ENCODE data around the gene INTS2. TPM values are rescaled to one million over a fixed set of nuclear protein-coding genes. Genes with fewer than 3 reads are reported as not detected.
"Not testable (repeated sequence)": the region's sequence is repeated elsewhere in the genome, so short reads cannot be mapped to it uniquely, and the experiment has no call there.

The INTS2 gene
- polyA plus RNA-seq, 1 of the 3 experiments (the other 2 are of a cell fraction) = 6.7 TPM

GRCh38 chr17:61915162-61915561, 12.6 kb downstream of the INTS2 start:
- H3K9ac ChIP-seq; H3K9me3 ChIP-seq; H2AFZ ChIP-seq (ENCODE audit: low read depth); H3K27me3 ChIP-seq (ENCODE audit: insufficient read depth); H3K9me2 ChIP-seq; H4K20me1 ChIP-seq (ENCODE audit: insufficient read depth); H3K4me2 ChIP-seq; H3F3A ChIP-seq (replicated peaks; ENCODE audit: insufficient read depth); H3K4me1 ChIP-seq (ENCODE audit: control insufficient read depth in 1 of 2, insufficient read depth in 2 of 2, low read depth in 1 of 2, low read length in 1 of 2); DNase-seq; H3K27ac ChIP-seq (ENCODE audit: low read depth in 2 of 2, low read length in 1 of 2); H3K4me3 ChIP-seq (ENCODE audit: low read depth in 2 of 2, low read length in 1 of 2); CTCF ChIA-PET: not testable (repeated sequence)
- H3K36me3 ChIP-seq (replicated peaks in 1 of 2; ENCODE audit: control insufficient read depth in 1 of 2, insufficient read depth in 2 of 2, low read length in 1 of 2) = peaks cover 31 to 60% of the 10 kb centered on the region in 2 experiments
- H3K79me2 ChIP-seq (ENCODE audit: insufficient read depth) = peaks cover 15% of the 10 kb centered on the region
- POLR2A ChIA-PET = interaction anchor here (0.9 kb wide), 1 partner anchor 52 kb away, joined by 3 read pairs; the partner anchor contains the start of gene BRIP1
- 97% methylated on average over 15 of the region's 15 CpGs for WGBS (ENCODE audit: low lambda C conversion rate)

DNA sequence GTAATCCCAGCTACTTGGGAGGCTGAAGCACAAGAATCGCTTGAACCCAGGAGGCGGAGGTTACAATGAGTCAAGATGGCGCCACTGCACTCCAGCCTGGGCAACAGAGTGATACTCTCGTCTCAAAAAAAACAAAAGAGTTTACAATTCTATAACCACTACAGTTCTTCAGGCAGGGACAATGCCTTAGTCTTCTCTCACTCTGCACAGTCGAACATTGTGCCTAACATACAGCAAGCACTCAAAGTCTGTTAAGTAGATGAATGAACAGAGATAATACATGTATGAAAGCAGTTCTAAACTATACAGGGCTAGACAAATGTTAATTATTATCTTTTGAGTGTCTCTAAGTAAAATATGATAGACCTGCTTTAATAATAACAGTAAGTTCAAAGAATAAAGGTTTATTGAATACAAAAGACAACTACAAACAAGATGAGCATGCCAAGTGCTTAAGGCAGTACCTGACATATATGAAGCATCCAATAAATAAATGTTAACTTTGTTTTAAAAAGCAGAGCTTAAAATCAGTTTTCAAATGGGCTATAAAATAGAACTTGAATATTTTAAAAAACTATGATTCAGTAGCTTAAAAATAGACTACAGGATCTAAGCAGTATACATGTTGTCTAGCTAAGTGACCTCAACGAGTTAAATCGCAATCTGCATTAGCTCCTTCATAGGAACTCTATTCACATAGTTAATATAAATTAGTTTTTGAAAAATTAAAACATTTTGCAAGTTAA, 19.3 kb downstream of the INTS2 start:
- TF ChIP-seq YY1 (IDR thresholded peaks at IDR 0.05; ENCODE audit: low read depth) (no peak), ZBTB33 (IDR thresholded peaks at IDR 0.05; ENCODE audit: borderline replicate concordance, low read depth) (no peak), PBX3 (IDR thresholded peaks at IDR 0.05) (no peak), GATA2 (CRISPR knock-in tag; IDR thresholded peaks at IDR 0.05) (no peak), NRF1 (IDR thresholded peaks at IDR 0.05; ENCODE audit: low read depth, low read length) (no peak), FOXJ3 (CRISPR knock-in tag; IDR thresholded peaks at IDR 0.05) (no peak), FOSL2 (IDR thresholded peaks at IDR 0.05; ENCODE audit: borderline replicate concordance, low read depth) (no peak), RFX5 (IDR thresholded peaks at IDR 0.05; ENCODE audit: low read length) (no peak), ELF1 (IDR thresholded peaks at IDR 0.05) (no peak), MEF2A (IDR thresholded peaks at IDR 0.05; ENCODE audit: borderline replicate concordance, low read depth) (no peak), TAF1 (IDR thresholded peaks at IDR 0.05; ENCODE audit: borderline replicate concordance, low read depth, low read length) (no peak), EZH2phosphoT487 (IDR thresholded peaks at IDR 0.05; ENCODE audit: borderline replicate concordance, low read depth) (no peak), NFIC (IDR thresholded peaks at IDR 0.05; ENCODE audit: borderline replicate concordance) (no peak)
- TF ChIP-seq, protein P1, sequence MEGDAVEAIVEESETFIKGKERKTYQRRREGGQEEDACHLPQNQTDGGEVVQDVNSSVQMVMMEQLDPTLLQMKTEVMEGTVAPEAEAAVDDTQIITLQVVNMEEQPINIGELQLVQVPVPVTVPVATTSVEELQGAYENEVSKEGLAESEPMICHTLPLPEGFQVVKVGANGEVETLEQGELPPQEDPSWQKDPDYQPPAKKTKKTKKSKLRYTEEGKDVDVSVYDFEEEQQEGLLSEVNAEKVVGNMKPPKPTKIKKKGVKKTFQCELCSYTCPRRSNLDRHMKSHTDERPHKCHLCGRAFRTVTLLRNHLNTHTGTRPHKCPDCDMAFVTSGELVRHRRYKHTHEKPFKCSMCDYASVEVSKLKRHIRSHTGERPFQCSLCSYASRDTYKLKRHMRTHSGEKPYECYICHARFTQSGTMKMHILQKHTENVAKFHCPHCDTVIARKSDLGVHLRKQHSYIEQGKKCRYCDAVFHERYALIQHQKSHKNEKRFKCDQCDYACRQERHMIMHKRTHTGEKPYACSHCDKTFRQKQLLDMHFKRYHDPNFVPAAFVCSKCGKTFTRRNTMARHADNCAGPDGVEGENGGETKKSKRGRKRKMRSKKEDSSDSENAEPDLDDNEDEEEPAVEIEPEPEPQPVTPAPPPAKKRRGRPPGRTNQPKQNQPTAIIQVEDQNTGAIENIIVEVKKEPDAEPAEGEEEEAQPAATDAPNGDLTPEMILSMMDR (IDR thresholded peaks at IDR 0.05) = no peak
- no peak for DNase-seq
- 87% methylated on average over 7 of the region's 7 CpGs for WGBS (ENCODE audit: low lambda C conversion rate)

More for the DNA sequence above, 19.3 kb downstream of the INTS2 start:
- Histone ChIP-seq H3K79me2 (ENCODE audit: insufficient read depth) (no peaks in the 10 kb centered on the region; the same call in 1 of the 2 replicates), H3K9me2 (no peaks in the 10 kb centered on the region), H3K4me1 (ENCODE audit: control insufficient read depth in 1 of 2, insufficient read depth in 2 of 2, low read depth in 1 of 2, low read length in 1 of 2) (no peaks in the 10 kb centered on the region), H3K36me3 (replicated peaks in 1 of 2; ENCODE audit: control insufficient read depth in 1 of 2, insufficient read depth in 2 of 2, low read length in 1 of 2) (peaks cover 53 to 75% of the 10 kb centered on the region in 2 experiments), H3K27me3 (ENCODE audit: insufficient read depth) (no peaks in the 10 kb centered on the region), H3F3A (replicated peaks; ENCODE audit: insufficient read depth) (no peaks in the 10 kb centered on the region), H3K4me3 (ENCODE audit: low read depth in 2 of 2, low read length in 1 of 2) (no peak overlapping the region), H4K20me1 (ENCODE audit: insufficient read depth) (no peaks in the 10 kb centered on the region), H2AFZ (ENCODE audit: low read depth) (no peak overlapping the region), H3K27ac (ENCODE audit: low read depth in 2 of 2, low read length in 1 of 2) (no peak overlapping the region), H3K4me2 (no peak overlapping the region), H3K9ac (no peak overlapping the region), H3K9me3 (no peaks in the 10 kb centered on the region)
- CTCF ChIA-PET = interaction anchor here (0.9 to 1.0 kb wide), 2 partner anchors 9 to 11 kb away, joined by 3 read pairs; no protein-coding TSS in a partner anchor
- POLR2A ChIA-PET = no interaction called here
